NCI-H774 (cell line): ENCODE measurements around the gene DMWD.

Source experiments
- DNase-seq: peaks from one replicate; lab custom pipeline; 2025; lab: John Stamatoyannopoulos, UW

The DMWD gene

GRCh38 chr19:45785097-45785496, 7.5 kb downstream of the DMWD start:
- no peak for DNase-seq

- no peak for DNase-seq
These were observed 8.5 kb downstream of the DMWD start for GRCh38 chr19:45784096-45784495.

- no peak for DNase-seq
These were observed 9.5 kb downstream of the DMWD start for GRCh38 chr19:45782820-45783785.

GRCh38 chr19:45782162-45782691, 10.4 kb downstream of the DMWD start, which contains the start of gene DMPK:
Gene DMPK, minus strand, starts transcription at chr19:45782490. Its CDS starts 138 bp downstream, at chr19:45782352.
- peak; percentile 8 for DNase-seq

GRCh38 chr19:45781214-45782161, 11.2 kb downstream of the DMWD start:
- DNase-seq: peak; percentile 53

GRCh38 chr19:45780448-45781213, 12.0 kb downstream of the DMWD start:
- DNase-seq: no peak

- DNase-seq: no peak
These were observed 12.5 kb downstream of the DMWD start for GRCh38 chr19:45780146-45780447.

GRCh38 chr19:45779231-45780145, 13.2 kb downstream of the DMWD start:
- DNase-seq: peak; percentile 82

- DNase-seq: no peak
These were observed 14.5 kb downstream of the DMWD start for GRCh38 chr19:45778010-45778661.

- DNase-seq: no peak
These were observed 15.2 kb downstream of the DMWD start for GRCh38 chr19:45777395-45777961.

GRCh38 chr19:45774765-45775164, 17.9 kb downstream of the DMWD start:
- no peak for DNase-seq

GRCh38 chr19:45773384-45773783, 19.3 kb downstream of the DMWD start:
- no peak for DNase-seq

GRCh38 chr19:45772912-45773311, 19.7 kb downstream of the DMWD start:
- no peak for DNase-seq

- no peak for DNase-seq
These were observed 20.4 kb downstream of the DMWD start for GRCh38 chr19:45772130-45772840.

- no peak for DNase-seq
These were observed 21.2 kb downstream of the DMWD start for GRCh38 chr19:45771311-45771933.

- peak; percentile 93 for DNase-seq
These were observed 22.2 kb downstream of the DMWD start for GRCh38 chr19:45770192-45771101.

GRCh38 chr19:45769821-45770191, 22.8 kb downstream of the DMWD start:
- no peak for DNase-seq
